GM23338 (cell line): ENCODE data around the gene WT1.

ENCODE experiments used
- CREB1 ChIP-seq: fragments of 250-450 bp; sonication (Bioruptor Pico); IDR thresholded peaks from 2 replicates; pipeline ENCODE4 v1.5.0; 2020; ENCODE audit warnings: low read depth, mild to moderate bottlenecking, moderate library complexity
- CTCF ChIP-seq, 2 experiments: fragments of 200-600 bp in 1 of 2; sonication (generic) in 1 of 2; conservative IDR thresholded peaks; 2 replicates each; pipeline versions ENCODE4 v1.5.1 to v1.6.1; 2016 to 2017; ENCODE audit warnings: antibody characterized with exemption in 2 of 2, low read depth in 2 of 2, mild to moderate bottlenecking in 2 of 2, moderate library complexity in 1 of 2
- ETS1 ChIP-seq: IDR thresholded peaks from 2 replicates; pipeline ENCODE4 v1.6.1; 2016; ENCODE audit warnings: antibody characterized with exemption
- EZH2 ChIP-seq: fragments of 200-600 bp; sonication (generic); IDR thresholded peaks from one replicate; pipeline ENCODE4 v1.8.0; 2017; ENCODE audit warnings: antibody characterized with exemption, mild to moderate bottlenecking, low read depth; ENCODE audit not compliant: unreplicated experiment
- EZH2phosphoT487 ChIP-seq: fragments of 200-600 bp; sonication (generic); IDR thresholded peaks from one replicate; pipeline ENCODE4 v1.8.1; 2018; ENCODE audit warnings: antibody characterized with exemption; ENCODE audit not compliant: unreplicated experiment
- POLR2AphosphoS5 ChIP-seq: IDR thresholded peaks from 2 replicates; pipeline ENCODE4 v1.6.1; 2016; ENCODE audit warnings: antibody characterized with exemption, low read depth
- REST ChIP-seq: IDR thresholded peaks from one replicate; pipeline ENCODE4 v1.6.1; 2018; ENCODE audit warnings: antibody characterized with exemption; ENCODE audit not compliant: unreplicated experiment
- STAT1 ChIP-seq: IDR thresholded peaks from one replicate; pipeline ENCODE4 v1.6.1; 2016; ENCODE audit warnings: antibody characterized with exemption; ENCODE audit not compliant: unreplicated experiment
- ZNF331 ChIP-seq: fragments of 250-450 bp; sonication (Bioruptor Pico); IDR thresholded peaks from 2 replicates; pipeline ENCODE4 v1.5.0; 2020; ENCODE audit warnings: low read depth, mild to moderate bottlenecking, moderate library complexity
- ZNF462 ChIP-seq: fragments of 250-450 bp; sonication (Bioruptor Pico); IDR thresholded peaks from 2 replicates; pipeline ENCODE4 v1.5.0; 2020; ENCODE audit warnings: mild to moderate bottlenecking, moderate library complexity

GRCh38 chr11:32435152-32435480 is 223 bp downstream of the WT1 start:
- TF ChIP-seq POLR2AphosphoS5, result no peak
- no peak for TF ChIP-seq CTCF (conservative IDR thresholded peaks at IDR 0.05; ENCODE audit: low read depth in 2 of 2)
- peak; percentile 79 for TF ChIP-seq EZH2
- TF ChIP-seq ETS1, result no peak
- no peak for TF ChIP-seq CREB1 (CRISPR knock-in tag)
- TF ChIP-seq ZNF462, result no peak
- TF ChIP-seq REST, result no peak
- peak; percentile 86 for TF ChIP-seq EZH2phosphoT487
- TF ChIP-seq ZNF331 (CRISPR knock-in tag), result no peak
- no peak for TF ChIP-seq STAT1
